ENCODE results near the gene CCDC174.

DNA sequence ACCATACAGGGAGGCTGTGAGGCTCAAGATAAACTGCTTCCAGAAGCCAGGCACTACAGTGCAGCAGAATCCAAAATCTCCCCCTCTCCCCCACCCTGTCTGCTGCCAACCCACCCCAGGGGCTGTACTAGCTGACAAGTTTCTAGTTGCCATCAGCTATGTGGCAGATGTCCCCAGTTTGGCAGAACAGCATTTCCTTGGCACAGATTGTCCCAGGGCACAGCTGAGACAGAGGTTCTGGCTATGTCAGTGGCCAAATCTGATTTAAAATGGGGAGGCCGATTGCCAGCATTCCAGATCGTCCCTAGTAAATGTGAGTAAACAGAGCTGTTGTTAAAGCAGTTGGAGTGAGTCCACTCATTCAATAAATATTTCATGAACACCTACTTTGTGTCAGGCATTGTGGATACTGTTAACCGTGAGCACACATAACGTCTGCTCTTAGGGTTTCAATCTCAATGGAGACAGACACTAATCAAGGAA, 28.0 kb upstream of the CCDC174 start:
- TF ChIP-seq, protein P1, sequence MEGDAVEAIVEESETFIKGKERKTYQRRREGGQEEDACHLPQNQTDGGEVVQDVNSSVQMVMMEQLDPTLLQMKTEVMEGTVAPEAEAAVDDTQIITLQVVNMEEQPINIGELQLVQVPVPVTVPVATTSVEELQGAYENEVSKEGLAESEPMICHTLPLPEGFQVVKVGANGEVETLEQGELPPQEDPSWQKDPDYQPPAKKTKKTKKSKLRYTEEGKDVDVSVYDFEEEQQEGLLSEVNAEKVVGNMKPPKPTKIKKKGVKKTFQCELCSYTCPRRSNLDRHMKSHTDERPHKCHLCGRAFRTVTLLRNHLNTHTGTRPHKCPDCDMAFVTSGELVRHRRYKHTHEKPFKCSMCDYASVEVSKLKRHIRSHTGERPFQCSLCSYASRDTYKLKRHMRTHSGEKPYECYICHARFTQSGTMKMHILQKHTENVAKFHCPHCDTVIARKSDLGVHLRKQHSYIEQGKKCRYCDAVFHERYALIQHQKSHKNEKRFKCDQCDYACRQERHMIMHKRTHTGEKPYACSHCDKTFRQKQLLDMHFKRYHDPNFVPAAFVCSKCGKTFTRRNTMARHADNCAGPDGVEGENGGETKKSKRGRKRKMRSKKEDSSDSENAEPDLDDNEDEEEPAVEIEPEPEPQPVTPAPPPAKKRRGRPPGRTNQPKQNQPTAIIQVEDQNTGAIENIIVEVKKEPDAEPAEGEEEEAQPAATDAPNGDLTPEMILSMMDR (IDR thresholded peaks at IDR 0.05; ENCODE audit: low read length), result no peak
- no peak for TF ChIP-seq EZH2 (IDR thresholded peaks at IDR 0.05; ENCODE audit: borderline replicate concordance, low read length)
